IPS-11a (cell line): Measurements from ENCODE around the gene MLANA.
"Not testable (repeated sequence)": the region's sequence is repeated elsewhere in the genome, so short reads cannot be mapped to it uniquely, and the experiment has no call there.

Source experiments
- H3K4me3 ChIP-seq: one replicate; pipeline ENCODE4 v1.5.1; 2013; ENCODE audit warnings: low read depth, low read length, control low read depth

Gene MLANA

DNA sequence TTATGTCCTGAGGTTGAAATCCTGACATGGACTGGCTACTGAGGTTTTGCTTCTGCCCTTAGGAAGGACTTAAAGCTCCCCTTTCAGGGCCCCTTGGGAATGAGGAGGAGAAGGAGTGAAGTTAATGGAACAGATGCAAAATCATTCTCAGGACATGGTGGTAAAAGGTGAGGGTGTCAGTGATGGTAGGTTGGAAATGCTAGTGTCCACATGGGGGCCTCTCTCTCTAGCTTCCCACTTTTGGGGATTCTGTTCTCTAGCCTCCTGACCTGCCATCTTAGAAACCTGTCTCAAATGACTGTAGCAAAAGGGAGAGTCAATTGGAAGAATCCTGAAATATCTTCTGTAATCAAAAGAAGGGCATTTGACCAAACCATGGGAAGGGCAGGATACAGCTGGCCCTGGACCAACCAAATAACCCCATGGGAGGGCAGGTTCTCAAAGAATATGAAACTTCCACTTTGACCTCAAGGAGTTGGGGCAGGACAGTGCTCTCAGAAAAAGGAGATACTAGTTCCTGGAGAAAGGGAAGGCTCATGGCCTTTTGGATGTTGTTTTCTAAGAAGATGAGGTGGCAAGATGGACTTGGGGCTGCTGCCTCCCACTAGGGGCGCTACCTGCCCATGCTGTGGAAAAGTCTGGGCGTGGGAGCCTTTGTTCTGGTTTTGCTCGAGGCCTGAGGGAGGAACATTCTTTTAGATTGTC, 21.2 kb upstream of the MLANA start:
- no peak overlapping the region for H3K4me3 ChIP-seq

DNA sequence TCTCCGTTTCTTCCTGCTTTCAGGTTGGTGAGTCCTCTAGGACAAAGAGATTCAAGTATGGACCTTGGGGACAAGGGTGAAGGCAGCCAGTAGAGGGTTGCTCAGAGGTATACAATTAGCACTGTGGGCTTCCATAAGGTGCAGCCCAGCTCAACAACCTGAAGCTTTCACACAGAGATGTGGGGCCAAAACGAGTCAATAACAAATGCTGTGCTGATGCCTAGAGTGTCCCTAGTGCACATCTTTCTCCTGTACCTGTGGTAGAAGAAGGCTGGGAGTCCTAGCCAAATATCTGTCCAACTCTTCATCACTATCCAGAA, 20.7 kb upstream of the MLANA start:
- H3K4me3 ChIP-seq = no peak overlapping the region

DNA sequence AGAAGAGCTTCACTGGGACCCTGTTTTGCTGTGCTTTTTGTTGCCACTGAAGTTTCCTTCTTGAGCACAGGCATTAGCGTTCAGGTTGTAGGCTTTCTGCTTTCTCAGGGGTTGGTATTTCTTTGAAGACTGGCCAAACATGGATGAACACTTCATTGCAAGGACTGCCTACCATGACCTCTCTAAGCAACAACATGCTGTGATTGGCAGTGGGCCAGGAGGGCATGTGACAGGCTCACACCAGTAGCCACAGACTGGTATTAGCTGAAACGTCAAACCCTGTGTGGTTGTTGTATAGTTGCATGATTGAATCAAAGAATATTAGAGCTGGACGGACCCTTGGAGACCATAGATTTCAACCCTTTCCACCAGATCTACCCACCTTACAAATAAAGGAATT, 20.0 kb upstream of the MLANA start:
- no peak overlapping the region for H3K4me3 ChIP-seq

- H3K4me3 ChIP-seq = no peak overlapping the region
These were observed 18.9 kb upstream of the MLANA start for GRCh38 chr9:5871785-5872184.

DNA sequence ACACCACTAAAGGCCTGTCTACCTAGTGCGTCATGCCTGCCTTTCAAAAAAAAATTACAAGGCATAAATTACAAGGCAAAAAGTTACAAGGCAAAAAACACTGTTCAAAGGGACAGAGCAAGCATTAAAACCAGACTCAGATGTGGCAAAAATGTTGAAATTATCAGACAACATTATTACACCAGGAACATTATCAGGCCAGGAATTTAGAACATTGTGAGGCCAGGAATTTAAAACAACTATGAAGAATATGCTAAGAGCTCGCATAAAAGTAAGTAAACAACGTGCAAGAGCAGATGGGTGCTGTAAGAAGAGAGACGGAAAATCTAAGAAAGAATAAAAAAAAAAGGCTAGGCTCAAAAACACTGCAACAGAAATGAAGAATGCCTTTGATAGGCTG, 18.2 kb upstream of the MLANA start:
- H3K4me3 ChIP-seq = no peak overlapping the region

DNA sequence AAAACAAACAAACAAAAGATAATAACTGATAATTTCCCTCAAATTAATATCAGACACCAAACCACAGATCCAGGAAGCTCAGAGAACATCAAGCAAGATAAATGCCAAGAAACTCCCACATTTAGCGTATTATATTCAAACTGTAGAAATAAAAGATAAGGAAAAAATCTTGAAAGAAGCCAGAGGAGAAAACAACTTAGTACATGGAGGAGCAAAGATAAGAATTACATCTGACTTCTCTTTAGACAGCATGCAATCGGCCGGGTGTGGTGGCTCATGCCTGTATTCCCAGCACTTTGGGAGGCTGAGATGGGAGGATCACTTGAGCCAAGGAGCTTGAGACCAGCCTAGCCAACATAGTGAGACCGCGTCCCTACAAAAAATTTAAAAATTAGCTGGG, 17.2 kb upstream of the MLANA start:
- H3K4me3 ChIP-seq = no peak overlapping the region

DNA sequence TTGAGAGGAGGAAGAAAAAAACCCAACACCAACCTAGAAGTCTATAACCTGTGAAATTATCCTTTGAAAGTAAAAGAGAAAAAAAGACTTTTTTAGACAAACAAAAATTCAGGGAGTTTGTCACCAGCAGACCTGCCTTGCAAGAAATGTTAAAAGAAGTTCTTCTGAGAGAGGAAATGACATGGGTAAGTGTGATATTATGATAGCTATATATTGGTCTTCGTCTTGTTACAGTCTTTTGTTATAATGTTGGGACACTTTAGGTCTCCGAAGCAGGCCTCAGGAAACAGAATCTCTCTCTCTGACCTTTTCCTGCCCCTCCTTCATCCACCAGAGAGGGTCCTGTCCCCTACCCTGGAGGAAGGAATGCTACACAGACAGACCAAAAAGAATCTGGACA, 16.6 kb upstream of the MLANA start:
- no peak overlapping the region for H3K4me3 ChIP-seq

GRCh38 chr9:5876026-5876425, 14.7 kb upstream of the MLANA start:
- no peak overlapping the region for H3K4me3 ChIP-seq

DNA sequence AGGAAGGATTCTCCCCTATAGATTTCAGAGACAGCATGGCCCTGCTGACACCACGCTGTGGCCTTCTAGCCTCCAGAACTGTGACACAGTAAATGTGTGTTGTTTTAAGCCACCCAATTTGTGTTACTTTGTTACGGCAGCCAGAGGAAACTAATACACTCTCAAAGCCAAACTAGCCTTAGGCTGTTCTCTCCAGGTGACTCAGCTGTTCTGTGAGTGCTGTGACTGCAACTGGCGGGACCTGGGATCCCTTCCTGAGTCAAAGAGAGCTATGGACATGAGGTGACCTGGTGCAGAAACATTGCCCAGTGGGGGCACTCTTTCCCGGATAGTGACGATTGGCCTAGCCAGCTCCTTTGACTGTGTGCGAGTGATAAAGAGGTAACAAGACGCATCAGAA, 14.0 kb upstream of the MLANA start:
- no peak overlapping the region for H3K4me3 ChIP-seq

DNA sequence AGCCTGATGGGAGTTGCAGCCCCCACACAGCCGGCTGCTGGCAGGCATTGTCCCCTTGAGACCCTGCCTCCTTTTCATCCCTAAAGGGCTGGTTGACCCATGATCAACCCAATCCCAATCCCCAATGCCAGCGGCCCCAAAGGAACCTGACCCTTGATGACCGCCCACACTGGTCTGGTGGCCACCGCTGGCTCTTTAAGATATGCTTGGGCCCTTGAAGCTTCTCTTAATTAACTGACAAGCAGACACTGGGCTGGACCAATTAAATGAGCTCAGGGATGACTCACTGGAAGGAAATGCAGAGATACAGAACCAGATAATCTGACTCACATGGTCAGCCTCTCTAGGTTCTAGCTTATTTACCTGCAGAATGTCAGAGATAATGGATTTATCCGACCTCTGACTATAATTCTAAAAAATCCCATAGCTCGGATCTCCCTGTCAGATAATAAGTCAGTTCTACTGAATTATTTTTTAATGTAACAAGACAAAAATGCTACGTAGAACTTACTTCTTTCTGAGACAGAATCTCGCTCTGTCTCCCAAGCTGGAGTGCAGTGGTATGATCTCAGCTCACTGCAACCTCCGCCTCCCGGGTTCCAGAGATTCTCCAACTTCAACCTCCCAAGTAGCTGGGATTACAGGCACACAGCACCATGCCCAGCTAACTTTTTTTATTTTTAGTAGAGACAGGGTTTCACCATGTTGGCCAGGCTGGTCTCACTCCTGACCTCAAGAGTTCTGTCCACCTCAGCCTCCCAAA, 11.1 kb upstream of the MLANA start:
- H3K4me3 ChIP-seq = no peak overlapping the region

- H3K4me3 ChIP-seq = not testable (repeated sequence)
These were observed 8.3 kb upstream of the MLANA start for GRCh38 chr9:5882244-5883012.

DNA sequence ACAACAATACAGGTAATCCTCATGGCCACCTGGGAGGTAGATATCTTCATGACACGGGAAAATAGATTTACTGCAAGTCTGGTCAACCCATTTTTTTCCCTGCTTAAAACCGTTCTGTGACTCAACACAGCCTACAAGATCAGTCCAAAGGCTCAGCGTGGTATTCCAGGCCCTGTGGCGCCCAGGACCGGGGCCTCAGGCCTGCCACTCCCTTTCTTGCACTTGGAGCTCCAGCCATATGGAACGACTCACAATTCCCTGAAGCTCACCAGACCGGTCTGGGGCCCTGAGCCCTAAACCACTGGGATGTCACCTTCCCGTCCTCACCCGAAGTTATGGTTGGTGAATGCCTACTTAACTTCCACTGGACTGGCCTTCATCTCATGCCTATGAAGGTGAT, 6.5 kb upstream of the MLANA start:
- no peak overlapping the region for H3K4me3 ChIP-seq

- no peak overlapping the region for H3K4me3 ChIP-seq
These were observed 4.4 kb upstream of the MLANA start for GRCh38 chr9:5886114-5886939.

DNA sequence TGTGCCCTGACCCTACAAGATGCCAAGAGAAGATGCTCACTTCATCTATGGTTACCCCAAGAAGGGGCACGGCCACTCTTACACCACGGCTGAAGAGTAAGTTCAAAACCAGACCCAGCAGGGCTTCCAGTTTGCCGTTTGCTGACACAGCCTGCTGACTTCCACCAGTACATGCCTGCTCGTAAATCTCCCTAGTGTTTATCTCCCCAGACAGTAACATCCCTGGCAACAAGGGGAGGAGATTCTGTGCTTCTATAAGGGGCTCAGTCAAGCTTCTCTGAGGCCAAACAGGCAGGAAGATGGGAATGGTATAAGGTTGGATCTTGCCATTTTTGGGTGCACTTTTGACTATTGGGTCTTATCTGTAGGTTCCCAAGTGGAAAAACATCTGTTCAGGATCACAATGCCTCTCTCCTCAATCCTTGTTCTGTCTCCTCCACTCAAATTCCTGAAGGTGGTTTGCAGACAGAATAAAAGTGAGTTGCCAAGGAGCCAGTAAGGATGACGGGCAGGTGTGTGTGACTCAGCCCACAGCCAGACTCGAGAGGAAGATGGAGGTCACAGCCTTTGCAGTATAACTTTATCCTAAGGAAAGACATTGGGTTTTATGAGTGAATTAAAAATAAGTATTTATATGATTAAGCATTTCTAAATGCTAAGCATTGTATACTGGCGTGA, 1.9 kb downstream of the MLANA start:
- no peak overlapping the region for H3K4me3 ChIP-seq

DNA sequence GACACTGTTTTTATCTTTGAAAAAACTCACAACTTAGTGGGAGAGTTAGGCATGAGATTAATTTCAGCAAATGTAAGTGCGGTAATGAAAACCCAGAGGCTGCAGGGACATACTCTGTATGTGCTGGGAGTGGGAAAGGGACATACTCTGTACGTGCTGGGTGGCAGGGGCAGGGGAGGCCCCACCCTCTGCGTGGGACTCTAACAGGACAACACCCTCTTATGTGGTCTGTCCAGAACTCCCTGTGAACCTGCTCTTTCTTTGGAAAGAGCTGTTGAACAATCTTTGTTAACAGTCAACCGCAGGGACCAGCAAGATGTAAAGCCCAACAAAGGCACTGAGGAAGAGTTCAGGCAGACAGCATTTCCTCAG, 2.4 kb downstream of the MLANA start:
- H3K4me3 ChIP-seq = no peak overlapping the region

GRCh38 chr9:5893591-5894236, 3.0 kb downstream of the MLANA start:
- H3K4me3 ChIP-seq = no peak overlapping the region

GRCh38 chr9:5894237-5894959, 3.7 kb downstream of the MLANA start:
- no peak overlapping the region for H3K4me3 ChIP-seq

DNA sequence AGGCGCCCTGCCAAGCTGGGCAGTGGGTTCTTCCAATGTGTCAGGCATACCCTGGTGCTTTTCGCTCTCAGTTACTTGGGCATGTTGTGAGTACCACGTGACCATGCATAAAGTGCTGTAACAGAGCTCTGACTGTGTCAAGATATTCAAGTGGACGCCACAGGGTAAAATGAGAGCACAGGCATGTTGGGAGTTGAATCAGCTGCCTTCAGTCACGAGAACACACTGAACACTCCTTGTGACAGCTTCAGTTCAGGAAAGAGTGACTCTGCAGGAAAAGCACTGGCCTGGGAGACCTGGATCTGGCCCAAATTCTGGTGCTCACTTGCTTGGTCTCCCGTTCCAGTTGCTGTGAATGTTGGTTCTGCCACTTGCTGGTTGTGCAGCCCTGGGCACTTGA, 5.1 kb downstream of the MLANA start:
- H3K4me3 ChIP-seq = no peak overlapping the region

DNA sequence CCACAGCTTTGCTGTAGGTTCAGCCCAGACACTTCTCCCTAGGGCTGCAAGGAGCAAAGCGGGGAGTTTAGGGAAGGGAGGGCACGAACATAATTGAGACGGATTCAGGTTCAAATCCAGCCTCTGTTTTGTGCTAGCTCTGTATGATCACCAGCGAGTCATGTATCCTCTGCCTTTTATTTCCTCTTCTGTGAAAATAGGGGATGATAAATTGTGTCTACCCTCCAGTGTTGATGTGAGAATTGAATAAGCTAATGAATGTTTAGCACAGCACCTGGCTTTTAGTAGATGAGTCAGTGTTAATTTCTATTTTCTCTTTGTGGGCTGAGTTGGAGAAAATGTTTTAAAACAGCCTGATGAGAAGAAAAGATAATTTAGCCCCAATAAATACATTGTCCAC, 6.2 kb downstream of the MLANA start:
- H3K4me3 ChIP-seq = no peak overlapping the region

DNA sequence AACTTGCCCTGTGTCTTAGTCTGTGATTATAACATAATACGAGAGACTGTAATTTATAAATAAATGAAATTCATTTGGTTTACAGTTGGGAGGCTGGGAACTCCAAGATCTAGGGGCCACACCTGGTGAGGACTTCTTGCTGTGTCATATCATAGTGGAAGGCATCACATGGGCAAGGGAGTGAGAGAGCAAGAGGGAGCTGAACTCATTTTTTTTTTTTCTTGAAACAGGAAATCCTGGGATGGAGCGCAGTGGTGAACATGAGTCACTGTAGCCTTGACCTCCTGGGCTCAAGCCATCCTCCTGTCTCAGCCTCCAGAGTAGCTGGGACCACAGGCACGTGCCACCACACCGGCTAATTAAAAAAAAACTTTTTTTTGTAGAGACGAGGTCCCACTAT, 7.2 kb downstream of the MLANA start:
- no peak overlapping the region for H3K4me3 ChIP-seq
